GM21786 (cell line): ENCODE results near the gene DENND6B.
"Not testable (repeated sequence)": the region's sequence is repeated elsewhere in the genome, so short reads cannot be mapped to it uniquely, and the experiment has no call there.

Experiments used
- ATAC-seq: cut with Tn5 transposase; IDR thresholded peaks from one replicate; pipeline ENCODE4 v1.9.1; 2021; ENCODE audit not compliant: unreplicated experiment

The DENND6B gene

DNA sequence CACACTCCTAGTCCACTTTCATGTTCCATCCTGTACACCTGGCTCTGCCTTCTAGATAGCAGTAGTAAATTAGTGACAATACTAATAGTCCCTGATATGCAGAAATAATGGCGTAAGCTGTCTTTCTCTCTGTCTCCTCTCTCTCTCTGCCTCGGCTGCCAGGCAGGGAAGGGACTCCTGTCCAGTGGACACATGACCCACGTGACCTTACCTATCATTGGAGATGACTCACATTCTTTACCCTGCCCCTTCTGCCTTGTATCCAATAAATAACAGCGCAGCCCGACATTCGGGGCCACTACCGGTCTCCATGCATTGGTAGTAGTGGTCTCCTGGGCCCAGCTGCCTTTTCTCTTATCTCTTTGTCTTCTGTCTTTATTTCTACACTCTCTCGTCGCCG lies 53.0 kb downstream of the DENND6B start:
- not testable (repeated sequence) for ATAC-seq

DNA sequence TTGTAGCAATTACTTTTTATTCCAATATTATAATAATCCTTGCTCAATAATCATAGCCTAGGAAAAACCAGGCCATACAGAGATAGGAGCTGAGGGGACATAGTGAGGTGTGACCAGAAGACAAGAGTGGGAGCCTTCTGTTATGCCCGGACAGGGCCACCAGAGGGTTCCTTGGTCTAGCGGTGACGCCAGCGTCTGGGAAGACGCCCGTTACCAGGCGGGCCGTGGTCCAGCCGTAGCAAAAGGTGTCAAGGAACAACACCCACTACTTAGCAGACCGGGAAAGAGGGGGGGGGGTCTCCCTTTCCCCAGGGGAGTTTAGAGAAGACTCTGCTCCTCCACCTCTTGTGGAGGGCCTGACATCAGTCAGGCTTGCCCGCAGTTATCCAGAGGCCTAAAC lies 53.5 kb downstream of the DENND6B start:
- not testable (repeated sequence) for ATAC-seq

DNA sequence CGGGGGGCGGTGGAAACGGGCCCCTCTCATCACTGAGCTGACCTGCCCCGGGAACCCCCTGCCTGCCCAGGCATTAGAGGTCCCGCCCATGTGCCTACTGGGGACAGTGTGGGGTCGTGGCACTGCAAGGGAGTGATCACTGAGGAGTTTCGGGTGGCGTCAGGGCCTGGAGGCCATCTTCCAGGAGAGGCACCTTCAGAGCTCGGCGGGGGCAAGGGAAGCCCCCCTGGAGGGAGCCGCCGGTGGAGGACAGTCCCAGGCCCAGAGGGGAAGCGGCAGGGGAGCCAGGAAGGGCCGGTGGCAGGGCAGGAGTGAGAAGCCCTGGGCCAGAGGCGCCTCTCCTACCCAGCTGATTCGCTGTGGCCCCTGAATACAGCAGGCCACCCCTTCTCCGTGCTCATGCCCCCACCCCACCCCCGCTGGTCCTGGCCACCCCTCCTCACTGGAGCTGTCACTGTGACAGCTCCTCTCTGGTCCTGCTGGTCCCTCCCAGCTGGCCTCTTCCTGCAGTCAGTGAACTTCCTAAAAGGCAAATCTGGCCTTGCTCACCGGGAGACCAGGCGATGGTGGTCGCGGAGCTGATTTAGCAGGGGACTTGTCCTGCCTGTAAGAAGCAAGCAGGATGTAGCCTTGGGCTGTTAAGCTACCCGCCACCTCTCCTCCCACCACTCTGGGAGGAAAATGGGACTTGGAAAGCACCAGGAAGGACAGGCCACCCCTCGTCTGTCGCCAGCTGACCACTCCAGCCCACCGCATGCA lies 54.6 kb downstream of the DENND6B start:
- no peak for ATAC-seq

DNA sequence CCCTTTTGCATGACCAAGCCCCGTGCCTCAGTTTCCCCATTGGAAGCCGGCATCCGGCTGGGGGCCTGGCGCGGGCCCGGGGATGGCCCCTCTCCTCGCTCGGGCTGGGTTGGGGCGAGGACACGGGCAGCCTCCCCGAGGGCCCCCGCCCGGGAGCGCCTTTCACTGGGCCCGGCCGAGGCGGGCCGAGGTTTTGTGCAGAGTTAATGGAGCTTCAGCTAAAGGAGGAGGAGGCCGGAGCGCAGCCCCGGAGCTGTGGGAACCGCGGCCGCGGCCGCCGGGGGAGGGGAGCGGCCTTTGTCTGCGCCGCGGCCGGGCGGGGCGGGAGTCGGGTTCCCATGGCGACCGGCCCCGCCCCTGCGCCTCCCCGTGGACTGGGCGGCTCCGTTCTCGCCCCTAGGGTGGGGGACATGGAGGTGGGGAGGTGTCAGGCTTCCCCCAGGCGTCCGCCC lies 55.3 kb downstream of the DENND6B start:
- ATAC-seq, result no peak

DNA sequence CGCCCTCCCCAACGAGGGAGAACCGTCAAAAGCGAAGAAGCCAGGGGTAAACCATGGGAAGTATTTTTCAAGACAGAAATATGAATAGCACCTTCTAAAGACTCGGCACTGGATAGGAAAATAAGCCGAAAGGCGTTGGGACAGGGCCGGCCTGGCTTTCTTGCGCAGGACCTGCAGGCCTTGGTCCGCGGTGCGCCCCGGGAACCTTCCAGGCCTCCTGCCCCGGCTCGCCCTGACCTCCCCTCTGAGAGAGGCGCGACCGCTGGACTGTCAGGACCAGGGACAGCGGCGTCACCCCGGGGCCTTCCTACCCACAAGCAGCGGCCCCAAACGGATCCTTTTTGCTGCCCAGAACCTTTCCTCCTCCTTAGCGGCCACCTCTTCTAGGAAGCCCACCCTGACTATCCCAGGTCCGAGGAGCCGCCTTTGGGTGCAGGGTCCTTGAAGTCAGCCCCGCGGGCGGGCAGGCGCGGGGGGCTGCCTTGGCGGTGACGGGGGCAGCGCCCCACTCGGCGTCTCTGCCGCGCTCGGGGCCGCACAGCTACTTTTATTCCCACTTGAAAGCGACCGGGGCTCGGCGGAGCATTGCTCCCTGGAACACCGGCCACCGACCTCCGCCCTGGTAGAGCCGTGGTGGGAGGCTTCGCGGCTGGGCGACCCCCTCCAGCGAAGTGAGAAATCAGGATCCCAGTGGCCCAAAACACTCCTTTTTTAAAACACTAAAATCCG lies 56.0 kb downstream of the DENND6B start:
- no peak for ATAC-seq

DNA sequence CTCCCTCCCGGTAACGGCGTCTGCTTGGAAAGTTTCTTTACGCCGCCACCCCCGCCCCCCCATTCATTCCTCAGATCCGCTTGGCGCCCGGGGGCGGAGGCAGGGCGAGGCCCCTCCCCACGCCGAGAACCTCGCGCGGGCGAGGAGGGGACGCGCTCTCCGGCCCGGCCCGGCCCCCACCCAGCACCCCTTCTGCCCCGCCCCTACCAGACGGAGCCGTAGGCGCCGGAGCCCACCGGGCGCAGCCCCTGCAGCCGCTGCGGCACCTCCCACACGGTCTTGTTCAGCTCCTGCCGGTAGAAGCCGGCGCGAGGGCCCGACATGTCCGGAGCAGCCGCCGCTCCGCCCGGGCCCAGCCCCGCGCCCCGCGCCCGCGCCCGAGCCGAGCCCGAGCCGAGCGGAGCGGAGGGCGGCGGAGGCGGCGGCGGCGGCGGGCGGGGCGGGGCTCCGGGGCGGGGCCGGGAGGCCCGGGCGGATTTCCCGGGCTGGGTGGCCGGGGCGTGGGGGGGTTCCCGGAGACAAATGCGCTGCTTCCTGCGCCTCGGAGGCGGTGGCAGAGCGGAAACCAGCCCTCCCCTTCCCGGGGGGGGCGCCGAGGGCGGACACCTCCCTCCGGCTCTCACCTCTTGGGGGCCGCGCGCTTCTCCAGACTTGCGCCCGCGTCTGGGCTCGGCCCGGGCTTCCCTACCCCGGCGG lies 56.7 kb downstream of the DENND6B start, which contains the start of gene MAPK11:
TSS of gene MAPK11 (minus strand) at position 411 of the 696 bp plus-strand sequence. CDS start at position 323, 88 bp downstream.
- ATAC-seq, result no peak

DNA sequence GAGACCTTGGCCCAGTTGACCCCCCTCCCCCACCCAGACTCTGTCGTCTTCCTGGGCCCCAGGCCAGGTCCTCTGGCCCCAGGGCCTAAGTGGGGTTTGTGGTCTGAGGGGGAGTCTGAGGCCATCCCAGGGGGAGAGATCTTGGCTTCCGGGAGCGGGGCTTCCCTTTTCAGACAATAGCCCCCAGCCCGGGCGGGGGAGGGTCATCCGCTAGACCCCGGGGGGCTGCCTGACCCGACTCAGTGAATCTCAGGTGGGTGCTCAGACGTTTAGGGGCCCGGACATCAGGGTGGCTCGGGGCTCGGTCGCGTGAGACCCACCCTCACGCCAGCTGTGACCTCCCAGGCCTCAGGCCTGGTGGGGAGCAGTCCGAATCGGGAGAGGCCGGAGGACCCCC lies 57.2 kb downstream of the DENND6B start:
- ATAC-seq, result no peak

DNA sequence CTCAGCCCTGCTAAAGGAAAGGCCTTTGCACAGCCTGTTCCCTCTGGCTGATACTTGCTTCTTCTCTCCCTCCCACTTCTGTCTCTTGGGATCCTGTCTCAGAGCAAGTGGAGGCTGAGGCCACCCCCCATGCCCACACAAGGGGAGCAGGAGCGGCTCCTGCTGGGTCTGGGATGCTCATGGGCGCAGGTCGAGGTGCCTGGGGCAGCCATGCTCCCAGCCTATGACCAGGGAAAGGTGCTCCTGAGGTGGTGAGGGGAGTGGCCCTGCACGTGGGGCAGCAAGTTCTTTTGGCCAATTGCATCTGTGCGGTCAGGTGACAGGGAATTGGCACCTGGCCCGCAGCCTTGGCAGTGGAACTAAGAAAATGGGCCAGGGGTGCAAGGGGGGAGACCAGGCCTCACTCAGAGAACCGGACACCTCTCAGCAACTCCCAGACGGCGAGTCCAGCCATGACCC lies 58.1 kb downstream of the DENND6B start:
- no peak for ATAC-seq

DNA sequence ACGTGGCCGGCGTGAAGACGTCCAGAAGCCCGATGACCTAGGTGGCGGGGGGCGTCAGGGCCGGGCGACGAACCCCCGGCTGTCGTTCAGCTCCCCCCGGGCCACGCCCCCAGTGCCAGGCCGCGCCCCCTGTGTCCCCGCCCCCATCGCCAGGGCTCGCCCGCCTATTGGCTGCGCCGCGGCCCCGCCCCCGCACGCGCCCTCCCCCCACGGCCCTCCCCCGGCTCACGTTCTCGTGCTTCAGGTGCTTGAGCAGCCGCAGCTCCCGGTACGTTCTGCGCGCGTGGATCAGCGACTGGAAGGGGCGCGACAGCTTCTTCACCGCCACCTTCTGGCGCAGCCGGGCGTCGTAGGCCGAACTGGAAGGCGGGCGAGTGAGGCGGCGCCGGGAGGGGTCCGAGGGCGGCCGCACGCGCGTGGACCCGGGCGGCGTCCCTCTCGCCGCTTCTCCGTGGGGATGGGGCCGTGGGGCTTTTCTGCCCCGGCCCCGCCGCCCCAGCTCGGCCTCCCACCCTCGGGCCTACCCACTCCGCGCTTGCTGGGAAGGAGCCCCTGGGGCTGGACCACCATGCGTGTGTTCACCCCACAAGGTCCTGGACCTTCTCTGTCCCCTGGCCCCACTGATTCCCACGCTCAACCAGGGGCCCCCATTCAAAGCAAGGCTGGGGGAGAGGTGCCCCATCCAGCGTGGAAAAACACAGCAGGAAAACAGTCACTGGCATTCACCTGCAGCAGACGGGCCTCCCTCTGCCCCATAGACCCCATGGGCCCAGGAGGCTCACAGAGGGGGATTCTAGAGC lies 59.0 kb downstream of the DENND6B start:
- no peak for ATAC-seq

DNA sequence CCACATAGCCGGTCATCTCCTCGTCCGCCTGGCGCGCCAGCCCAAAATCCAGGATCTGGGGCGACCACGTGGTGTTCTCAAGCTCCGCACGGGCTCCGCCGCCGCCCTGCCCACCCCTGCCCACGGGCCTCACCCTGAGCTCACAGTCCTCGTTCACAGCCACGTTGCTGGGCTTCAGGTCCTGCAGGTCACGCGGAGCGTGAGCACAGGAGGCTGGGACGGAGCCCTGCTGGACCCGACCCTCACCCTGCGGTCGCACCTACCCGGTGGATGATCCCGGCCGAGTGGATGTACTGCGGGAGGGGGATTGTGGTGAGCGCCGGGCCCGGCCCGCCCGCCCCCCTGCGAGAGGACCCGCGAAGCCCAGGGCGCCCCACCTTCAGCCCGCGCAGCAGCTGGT lies 59.8 kb downstream of the DENND6B start:
- no peak for ATAC-seq

DNA sequence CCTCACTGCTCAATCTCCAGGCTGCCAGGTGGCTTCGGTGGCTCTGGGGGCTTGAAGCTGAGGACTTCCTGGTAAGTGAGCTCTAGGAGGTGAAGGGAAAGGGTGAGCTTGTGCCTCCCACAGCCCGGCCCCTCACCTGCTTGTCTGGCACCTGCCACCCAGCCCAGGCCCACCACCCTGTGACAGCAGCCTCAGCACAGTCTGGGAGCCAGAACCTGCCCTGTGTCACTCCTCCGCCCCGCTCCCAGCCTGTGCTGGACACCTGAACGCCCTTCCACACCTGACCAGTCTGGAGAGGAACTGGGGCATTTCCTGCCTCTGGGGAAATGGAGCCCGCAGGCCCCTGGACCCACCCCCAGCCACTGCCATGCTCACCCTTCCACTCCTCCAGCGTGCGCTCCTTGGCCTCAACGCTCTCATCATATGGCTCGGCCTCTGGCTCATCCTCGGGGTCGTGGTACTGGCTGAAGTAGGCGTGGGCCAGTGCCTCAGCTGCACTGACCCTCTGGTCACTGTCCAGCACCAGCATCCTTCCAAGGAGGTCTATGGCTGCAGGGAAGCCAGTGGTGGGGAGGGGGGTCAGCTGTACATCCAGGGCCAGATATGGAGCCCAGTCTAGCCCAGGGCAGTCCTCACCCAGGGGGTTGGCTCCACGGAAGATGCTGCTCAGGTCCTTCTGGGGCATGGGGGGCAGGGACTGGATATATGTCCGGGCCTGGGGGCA lies 61.7 kb downstream of the DENND6B start:
- ATAC-seq, result no peak

DNA sequence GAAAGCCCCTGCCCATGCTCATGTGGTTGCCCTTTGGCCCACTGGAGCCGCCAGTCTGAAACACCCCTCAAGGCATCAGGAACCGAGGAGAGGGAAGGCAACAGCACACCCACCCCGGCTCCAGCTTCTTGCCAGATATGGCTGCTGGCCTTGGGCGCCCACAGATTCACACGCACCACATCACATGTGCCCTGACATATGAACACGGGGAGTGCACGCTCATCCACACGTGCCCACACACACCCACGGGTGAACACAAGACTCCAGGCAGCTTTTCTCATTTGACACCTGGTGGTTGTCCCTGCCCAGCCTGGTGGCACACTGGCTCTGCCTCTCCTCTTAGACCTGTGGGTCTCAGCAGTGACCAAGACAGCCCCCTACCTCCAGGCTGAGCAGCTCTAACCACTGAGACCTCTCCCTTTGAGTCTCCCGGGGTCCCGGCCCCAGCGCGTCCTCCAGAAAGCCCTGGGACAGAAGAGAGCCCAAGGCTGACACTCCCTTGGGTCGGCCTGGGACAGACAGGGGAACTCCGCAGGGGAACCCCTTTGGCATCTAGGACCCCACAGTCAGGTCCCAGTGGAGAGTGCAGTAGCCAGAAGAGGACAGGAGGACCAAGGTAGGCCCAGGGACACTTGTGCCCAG lies 62.6 kb downstream of the DENND6B start:
- ATAC-seq, result no peak

DNA sequence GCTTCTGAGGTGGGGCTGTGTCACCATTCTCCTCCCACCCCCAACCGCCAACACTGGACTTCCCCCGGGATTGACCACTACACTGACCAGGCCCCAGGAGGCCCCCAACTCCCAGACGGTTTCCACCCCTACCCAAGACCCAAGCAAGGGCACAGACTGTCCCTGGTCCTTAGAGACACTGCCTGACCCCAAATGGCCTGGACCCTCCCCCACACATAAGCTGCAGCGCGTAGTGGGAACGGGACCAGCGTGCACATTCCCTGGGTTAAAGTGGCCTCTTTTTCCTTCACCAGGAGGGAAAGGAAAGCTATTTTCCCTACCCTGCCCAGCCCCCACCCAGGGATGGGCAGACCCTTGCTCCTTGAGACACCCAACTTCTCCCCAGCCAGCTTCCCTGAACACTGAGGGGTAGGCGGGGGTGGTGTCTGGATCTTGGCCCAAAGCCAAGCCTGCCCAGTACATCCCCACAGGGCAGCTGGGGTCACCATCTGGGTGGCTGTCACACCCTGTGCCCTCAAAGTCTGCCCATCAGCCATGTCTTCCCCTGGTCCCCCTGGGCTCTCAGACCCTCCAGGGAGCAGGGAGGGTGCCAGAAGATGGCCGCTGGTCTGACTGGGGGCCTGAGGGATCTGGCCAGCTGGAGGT lies 63.7 kb downstream of the DENND6B start:
- no peak for ATAC-seq

DNA sequence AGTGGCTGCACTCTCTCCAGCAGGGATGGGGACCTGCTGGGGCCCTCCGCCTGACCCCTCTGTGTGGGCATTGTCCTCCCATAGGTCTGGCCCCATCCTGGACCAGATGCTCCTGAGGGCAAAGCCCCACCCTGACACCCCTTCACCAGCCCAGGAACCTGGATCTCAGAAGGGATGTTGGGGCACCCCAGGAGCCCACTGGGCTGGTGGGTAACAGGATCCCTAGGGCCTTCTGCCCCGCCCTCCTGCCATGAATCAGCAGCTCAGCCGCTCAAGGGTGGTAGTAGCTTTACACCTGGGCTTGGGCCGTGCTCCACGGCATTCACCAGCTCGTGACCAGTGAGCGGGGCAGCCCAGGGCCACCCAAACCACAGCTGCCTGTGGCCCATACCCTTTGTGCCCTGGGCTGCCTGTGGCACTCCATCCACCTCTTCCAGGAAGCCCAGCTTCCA lies 64.3 kb downstream of the DENND6B start:
- ATAC-seq, result no peak

DNA sequence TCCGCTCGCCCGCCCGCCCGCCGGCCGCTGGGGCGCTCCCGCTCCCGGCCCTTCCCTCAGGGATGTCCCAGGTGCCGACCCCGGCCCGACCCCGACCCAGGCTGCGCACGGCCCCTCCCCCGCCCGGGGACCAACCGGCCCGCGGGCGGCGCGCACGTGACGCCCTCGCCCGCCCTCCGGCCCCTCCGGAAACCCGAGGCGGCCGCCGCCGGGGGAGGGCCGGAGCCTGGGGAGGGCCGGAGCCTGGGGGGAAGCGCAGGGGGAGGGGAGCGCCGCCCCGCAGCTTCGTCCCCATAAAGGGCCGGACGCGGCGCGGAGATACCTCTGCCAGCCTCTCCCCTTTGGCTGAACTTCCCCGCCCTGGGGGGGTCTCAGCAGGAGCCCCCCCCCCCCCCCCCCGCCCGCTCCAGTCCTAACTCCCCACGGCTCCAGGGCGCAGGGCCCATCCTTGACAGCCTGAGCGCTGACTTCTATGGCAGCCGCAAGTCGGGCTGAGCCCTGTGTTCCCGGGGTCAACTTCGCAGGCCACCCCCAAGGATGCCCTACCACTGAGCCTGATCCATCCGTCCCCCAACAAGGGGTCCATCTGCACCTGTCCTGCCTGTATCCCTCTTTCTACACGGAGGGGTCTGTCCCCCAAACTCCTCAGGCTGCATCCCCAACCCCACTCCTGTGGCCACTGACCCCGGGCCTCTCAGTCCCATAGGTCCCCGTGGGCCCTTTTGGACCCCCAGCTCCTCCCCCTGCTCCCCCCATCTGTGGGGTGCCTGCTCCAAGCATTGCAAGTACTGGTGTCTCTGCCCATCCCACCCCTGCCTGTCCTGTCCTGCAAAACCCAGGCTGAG lies 65.0 kb downstream of the DENND6B start, which contains the start of gene MAPK12:
TSS of gene MAPK12 (minus strand) at position 69 of the 845 bp plus-strand sequence. CDS start 174 bp downstream, outside the sequence.
- ATAC-seq, result no peak

DNA sequence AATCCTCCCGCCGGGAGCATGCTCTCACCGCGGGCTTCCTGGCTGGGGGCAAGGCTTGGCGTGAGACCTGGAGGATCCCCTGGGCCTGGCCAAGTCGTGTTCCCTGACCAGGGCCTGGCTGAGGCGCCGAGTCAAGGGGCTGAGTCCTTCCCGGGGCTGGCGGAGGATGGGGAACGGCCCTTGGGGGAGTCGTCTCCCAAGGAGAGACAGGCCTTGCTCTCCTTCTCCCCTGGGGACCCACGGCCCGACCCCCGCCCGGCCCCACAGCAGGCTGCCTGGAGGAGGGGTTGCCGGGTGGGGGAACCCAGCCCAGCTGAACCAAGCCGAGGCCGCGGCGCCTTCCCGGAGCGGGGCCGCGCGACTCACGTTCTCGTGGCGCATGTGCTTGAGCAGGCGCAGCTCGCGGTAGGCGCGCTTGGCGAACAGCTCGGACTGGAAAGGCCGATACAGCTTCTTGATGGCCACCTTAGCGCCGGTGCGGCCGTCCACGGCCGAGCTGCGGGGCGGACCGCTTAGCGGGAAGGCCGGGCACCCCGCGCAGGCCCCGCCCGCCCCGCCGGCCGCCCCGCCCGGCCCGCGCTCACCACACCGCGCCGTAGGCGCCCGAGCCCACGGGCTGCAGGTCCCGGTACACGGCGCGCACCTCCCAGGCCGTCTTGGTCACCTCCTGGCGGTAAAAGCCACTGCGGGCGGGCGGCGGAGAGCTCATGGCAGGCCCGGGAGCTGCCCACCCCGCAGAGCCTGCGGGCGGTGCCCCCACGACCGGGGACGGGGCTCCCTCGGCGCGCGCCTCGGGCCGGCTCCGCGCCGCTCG lies 65.8 kb downstream of the DENND6B start:
- no peak for ATAC-seq

DNA sequence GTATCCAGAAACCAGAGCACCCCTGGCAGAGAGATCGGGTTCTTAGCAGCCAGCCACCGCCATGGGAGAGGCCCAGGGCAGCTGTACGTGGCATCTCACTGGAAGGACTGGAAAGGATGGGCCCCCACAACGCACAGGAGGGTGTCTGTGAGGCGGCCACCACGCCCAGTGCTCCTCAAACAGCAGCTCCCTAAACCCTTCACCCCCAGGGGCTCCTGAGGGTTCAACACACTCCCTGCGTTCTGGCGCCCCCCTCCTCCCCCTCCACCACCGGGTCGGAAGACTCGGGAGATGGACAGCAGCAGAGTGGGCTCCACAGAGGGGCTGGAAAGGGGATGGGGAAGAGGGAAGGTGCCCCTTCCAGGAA lies 66.4 kb downstream of the DENND6B start:
- no peak for ATAC-seq
